COLO829 (cell line): Measurements from ENCODE around the gene PRELID3B.
"Not testable (repeated sequence)": the region's sequence is repeated elsewhere in the genome, so short reads cannot be mapped to it uniquely, and the experiment has no call there.

Source experiments
- DNase-seq: peaks from one replicate; pipeline ENCODE4 v3.0.0; 2012; ENCODE audit warnings: low spot score

Gene PRELID3B

DNA sequence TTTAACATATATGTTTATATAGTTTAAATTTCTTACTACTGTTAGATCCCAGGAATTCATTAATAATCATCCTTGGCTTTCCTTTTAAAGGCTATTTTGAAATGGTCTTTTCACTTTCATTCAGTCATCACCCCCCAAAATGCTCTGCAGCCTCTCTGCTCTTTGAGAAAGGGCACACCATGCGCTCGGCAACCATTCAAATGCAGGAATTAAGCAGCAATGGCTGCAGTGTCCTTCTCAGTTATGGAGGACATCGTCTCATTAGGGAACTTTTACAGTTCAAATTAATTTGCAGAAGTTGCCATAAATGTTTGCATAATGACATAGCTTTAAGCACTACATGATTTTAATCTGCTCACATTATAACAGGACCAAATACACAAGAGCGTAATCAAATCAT, 17.1 kb downstream of the PRELID3B start:
- no peak for DNase-seq

DNA sequence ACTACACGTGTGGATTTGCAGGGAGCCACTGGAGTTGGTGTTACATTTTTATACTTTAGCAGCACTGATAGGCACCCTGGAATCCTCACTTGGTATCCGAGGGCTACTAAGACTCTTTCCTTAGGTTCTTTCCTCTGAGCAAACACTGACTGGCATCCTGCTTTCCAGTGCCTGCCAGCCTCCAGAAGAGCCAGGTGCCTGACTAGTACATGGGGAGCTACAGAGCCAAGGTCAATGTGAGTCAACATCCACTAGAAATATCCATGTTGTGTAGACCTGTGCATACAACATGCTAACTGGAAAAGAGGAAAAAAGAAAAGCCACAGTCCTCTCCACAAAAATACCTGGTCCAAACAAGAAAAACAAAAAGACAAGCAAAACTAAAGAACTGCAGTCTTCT, 17.5 kb downstream of the PRELID3B start:
- no peak for DNase-seq

DNA sequence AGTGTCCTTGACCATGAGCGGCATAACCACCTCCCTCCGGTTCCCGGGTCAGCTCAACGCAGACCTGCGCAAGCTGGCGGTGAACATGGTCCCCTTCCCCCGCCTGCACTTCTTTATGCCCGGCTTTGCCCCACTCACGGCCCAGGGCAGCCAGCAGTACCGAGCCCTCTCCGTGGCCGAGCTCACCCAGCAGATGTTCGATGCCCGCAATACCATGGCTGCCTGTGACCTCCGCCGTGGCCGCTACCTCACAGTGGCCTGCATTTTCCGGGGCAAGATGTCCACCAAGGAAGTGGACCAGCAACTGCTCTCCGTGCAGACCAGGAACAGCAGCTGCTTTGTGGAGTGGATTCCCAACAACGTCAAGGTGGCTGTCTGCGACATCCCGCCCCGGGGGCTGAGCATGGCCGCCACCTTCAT, 18.5 kb downstream of the PRELID3B start:
- DNase-seq = no peak

DNA sequence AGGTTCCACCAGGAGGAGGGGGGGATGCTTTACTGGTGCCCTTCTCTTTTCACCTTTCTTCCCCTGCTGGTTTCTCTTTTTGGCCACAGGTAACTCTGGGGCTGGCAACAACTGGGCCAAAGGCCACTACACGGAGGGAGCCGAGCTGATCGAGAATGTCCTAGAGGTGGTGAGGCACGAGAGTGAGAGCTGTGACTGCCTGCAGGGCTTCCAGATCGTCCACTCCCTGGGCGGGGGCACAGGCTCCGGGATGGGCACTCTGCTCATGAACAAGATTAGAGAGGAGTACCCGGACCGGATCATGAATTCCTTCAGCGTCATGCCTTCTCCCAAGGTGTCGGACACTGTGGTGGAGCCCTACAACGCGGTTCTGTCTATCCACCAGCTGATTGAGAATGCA, 19.0 kb downstream of the PRELID3B start:
- DNase-seq = no peak

DNA sequence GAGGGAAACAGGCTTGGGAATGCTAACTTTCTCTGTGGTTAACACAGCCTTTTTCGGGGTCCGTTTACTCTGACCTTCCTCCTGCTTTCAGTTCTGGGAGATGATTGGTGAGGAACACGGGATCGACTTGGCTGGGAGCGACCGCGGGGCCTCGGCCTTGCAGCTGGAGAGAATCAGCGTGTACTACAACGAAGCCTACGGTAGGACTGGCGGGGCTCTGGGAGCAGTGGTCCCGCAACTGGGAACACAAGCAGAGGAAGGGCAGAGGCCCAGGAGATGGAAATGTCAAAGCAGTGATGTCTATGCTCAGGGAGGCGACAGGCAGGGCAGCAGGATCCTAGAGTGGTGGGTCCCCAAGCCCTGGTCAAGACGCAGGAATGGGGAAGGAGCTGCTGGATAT, 19.8 kb downstream of the PRELID3B start:
- no peak for DNase-seq

DNA sequence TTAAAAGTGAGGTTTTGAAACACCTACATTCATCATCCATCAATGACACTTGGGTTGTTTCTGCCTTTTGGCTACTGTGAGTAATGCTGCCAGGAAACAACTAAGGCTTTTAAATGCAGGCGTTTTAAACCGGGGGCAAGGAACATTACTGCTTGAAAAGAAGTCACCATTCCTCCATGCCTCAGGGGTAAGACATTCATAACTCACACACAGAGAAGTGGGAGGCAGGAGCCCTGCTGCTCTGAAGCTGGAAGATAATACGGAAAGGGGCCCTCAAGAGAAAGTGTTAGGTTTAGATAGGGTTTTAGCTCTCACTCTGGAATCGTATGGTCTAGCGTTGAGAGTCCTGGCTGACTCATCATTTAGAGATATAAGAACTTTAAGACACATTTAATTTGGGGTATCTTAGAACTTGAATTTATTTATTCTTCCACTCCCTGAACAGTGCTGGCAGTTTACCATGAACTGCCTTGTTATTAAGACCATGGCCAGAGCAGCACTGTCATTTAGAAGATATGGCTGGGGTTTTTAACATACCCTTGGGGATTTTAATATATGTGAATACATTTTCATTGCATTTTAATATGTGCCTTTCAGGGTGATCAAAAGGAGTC, 21.5 kb downstream of the PRELID3B start:
- peak; percentile 77 for DNase-seq

DNA sequence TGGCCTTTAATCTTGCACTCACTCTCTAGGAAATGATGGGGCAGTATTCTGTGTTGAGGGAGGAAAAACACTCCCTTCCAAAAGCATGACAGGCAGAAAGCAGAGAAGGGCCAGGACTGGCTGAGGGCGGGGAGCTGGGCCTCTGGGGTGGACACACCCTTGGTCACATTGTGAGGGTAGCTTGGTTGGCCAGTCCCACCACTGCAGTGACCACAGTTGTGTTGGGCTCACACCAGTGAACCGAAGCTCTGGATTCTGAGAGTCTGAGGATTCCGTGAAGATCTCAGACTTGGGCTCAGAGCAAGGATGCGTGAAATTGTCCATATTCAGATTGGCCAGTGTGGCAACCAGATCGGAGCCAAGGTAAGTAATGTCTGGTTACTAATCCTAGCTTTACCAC, 23.4 kb downstream of the PRELID3B start, which contains the start of gene TUBB1:
Gene TUBB1, plus strand, starts transcription at position 213 of the 400 bp plus-strand sequence. Its CDS starts 94 bp downstream, at position 307.
- DNase-seq = no peak

DNA sequence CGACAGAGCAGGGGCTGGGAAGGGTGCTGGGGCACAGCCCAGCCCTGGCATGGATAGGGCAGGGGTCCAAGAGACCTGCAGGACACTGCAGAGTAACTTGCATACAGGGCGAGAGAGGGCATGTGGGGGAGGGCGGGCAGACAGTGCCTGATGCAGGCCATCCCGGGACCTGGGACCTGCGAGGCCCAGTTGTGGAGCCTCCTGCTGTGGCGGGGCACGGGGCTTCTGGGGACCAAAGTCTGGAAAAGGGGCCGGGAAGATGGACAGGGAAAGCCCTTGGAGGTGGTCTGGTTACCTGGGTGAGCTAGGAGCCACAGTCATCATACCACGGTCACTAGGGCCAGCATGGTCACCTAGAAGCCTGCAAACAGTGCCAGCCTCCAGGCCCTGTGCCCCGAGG, 23.8 kb downstream of the PRELID3B start:
- no peak for DNase-seq

DNA sequence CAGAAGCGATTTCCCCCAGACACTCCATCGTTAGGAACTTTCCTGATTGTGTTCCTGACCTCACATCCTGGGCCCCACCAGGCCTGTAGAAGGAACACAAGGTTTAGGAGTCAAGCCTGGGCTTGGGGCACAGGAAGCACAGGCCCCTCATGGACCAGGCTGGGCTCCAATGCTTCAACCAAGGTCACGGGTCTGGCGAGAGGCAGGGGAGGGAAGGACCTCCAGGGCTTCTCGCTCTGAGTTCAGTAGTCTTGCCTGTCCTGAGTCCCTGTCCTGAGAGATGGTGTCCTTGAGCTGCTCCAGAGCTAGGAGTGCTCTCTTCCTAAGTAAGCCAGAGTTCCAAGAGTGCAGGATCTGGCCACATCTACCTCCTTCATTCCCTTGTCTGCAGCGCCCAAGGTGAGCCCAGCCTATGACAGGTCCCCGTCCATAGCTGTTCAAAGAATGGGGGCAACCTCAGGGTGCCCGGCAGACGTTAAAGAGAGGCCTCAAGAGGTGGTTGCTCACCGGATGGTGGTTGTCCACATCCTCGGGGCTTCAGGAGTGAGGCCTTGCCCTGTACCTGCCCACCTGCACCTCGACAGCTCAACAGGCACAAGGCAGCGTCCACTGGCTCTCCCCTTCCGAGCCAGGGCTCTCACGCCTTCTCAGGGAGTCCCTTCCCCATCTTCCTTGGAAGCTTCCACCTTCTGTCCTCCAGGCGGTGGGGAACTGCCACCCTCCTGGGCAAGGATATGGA, 24.9 kb downstream of the PRELID3B start:
- no peak for DNase-seq

DNA sequence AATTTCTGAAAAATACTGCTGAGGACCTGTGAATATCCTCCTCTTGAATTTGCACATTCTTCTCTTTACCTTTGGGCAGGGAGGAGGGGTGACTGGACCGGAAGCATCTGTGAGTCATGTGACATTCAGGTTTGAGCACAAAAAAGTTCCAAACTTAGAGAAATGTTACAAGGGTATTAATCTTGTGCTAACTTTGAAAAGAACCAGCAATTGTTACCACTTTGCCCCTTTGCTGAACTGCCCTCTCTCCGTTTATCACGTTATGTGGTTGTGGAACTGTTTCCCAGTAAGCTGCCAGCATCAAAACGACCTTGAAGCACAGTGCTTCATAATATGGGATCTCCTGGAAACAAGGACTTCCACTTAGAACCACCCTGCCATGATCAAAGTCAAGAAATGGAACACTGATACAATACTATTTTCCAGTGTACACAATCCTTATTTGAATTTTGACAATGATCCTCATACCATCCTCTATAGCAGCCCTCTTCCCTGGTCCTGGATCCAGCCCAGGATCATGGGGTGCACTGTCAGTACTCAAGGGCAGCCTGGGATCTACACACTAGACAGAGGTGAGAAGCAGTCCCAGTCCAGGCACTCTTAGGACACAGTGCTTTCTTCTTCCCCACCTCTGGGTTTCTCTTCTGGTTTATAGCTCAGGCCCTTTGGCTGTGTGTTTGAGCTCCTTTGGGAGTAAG, 25.6 kb downstream of the PRELID3B start:
- no peak for DNase-seq

DNA sequence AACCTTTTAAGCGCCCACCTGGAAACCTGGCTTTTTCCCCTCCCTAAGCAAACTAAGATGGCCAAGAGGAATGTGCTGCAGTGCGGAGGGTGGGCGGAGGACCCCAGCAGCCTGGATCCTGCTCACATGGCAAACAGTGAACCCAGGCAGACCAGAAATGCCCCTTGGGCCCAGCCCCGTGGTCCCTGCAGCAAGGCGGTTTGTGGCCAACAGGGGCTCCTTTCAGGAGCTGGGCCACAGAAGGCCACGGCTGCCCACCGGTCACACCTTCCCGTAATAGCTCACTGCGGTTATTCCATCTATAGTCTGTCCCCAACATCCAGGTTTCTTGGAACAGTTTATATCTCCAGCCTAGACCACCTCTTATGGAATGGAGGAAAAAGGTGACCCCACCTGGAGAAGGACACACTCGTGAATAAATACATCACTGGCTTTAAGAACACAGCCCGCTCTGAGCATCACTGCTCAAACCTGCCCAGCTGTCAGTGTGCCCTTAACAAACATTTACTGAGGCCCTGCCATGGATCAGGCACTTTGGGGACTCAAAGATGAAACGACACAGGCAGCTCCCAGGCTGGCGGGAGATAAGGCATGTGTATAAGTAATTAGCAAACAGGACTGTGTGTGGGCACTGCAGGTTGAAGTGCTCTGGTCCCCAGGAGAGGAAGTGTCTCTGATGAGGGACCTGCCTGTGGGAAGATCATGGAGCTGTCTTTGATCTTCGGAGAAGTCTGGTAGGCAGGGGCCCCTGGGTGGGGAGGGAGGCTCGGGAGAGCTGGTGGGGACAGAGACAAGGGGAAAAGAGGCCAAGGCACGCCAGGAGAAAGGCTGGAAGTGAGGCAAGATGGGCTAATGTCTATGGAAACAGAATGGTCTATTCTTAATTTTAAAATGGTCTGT, 26.5 kb downstream of the PRELID3B start:
- DNase-seq = no peak

DNA sequence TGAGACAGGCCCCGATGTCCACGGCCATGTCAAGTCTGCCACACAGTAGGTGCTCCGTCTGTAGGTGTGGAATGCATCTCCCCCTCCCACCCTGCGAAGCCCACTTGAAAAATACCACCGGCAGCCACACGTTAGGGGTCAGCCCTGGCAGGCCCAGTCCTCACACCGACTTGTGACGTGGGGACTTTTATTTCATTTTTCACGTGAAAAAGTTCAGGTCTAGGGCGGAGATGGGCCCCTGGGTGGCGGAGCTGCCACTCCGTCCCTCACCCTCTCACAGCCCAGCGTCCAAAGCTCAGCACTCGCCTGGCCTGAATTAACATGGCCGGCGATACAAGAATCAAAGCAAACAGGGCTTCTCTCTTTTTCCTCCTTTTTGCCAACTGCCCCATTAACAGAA, 27.2 kb downstream of the PRELID3B start:
- no peak for DNase-seq

DNA sequence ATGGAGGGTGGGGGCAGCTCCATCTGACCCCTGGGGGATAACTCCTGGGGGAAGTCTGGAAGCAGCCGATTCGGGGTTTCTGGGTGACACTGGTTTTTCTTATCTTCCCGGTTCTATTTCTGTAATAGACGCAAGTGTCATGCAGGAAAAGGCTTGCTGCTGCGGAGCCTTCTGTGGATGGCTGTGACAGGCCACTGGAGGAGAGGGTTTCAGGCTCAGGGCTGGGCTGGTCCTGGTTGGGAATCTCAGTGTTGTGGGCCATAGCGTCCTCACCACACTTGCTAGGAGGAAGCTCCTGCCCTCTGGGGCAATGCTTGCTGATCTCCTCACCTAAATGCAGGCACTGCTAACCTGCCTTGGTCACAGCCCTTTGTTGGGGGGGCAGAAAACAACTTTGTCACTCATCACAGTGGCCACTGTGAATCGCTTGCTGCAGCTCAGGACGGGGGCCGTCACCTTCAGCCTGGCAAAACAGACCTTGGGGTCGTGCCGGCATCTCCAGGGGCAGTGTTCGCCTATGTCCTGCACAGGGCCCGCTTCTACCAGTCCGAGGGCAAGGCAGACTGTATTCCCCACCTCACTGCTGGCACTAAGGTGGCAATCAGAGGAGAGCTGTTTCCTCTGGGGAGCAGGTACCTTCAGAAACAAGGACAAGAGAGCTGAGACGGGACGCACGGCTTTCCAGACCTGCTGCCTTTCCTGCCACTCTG, 27.8 kb downstream of the PRELID3B start:
- DNase-seq = no peak

DNA sequence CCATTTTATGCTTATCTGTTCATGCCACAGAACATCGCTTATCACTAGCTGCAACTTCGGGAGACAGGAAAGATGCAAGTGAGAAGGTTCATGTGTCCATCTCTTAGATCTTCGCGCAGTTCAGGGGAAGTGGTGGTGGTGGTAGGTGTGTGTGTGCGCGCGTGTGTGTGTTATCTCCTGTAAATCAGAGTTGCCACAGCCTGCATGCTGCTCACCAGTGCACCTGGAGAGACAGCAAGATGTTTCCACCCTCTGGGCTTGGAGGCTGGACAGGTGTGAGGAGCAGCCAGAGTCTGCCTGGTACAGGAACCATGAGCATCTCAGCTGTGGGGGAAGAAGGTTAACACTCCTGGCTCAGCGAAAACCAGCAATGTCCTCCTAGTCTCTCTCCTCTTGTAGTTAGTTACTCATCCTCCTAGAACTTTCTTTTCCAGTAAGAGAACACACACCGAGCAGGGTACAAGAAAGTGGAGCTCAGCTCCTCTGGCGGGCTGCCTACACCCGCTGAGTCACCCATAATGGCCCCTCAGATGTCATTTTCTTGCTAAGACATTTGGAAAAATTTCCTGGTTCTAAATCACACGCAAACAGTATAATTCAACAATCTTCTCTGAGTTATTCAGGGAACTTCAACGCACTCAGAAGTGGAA, 28.5 kb downstream of the PRELID3B start:
- no peak for DNase-seq

DNA sequence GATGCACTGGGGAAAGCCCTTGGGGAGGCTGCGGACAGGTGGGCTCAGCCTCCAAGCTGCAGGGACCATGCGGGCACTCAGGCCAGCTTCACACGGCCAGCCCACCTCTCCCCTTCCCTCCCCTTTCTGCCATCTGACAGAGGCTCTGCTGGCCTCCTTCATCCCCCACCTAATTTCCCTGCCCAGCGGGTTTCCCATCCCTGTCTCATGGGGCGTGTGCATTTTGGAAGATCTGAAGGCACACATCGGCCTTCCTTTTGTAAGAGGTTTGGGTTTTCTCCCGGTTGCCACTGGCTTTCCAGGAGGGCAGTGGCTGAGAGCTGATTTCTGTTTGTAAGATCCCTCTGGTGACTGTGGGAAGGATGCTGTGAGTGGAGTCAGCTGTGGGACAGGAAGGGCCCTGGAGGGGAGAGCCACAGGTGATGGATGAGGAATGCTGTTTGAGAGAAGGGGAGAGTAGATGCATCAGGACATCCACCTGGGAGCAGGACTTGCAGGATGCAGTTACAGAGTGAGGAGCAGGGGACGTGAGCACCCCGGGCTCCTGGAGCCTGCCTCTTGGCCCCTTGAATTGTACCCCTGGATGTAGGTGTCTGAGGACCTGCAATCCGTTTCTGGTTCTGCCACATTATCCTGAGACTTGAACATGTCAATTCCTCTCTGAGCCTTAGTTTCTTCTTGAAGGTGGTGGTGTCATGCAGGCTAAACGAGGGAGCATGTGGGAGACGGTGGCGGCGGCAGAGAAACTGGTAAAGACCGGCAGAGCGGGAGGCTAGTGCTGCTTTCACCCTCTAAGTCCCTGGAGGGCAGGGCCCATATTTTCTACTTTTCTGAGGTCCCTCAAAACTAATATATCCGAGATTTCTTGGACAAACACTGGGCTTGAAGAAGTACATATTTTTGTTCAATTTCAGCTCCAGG, 29.3 kb downstream of the PRELID3B start:
- DNase-seq = no peak

DNA sequence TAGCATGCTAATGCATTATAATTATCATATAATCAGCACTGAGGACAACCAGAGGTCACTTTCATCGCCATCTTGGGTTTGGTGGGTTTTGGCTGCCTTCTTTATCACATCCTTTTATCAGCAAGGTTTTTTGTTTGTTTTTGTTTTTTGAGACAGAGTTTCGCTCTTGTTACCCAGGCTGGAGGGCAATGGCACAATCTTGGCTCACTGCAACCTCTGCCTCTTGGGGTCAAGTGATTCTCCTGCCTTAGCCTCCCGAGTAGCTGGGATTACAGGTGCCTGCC, 30.8 kb downstream of the PRELID3B start:
- DNase-seq = not testable (repeated sequence)

DNA sequence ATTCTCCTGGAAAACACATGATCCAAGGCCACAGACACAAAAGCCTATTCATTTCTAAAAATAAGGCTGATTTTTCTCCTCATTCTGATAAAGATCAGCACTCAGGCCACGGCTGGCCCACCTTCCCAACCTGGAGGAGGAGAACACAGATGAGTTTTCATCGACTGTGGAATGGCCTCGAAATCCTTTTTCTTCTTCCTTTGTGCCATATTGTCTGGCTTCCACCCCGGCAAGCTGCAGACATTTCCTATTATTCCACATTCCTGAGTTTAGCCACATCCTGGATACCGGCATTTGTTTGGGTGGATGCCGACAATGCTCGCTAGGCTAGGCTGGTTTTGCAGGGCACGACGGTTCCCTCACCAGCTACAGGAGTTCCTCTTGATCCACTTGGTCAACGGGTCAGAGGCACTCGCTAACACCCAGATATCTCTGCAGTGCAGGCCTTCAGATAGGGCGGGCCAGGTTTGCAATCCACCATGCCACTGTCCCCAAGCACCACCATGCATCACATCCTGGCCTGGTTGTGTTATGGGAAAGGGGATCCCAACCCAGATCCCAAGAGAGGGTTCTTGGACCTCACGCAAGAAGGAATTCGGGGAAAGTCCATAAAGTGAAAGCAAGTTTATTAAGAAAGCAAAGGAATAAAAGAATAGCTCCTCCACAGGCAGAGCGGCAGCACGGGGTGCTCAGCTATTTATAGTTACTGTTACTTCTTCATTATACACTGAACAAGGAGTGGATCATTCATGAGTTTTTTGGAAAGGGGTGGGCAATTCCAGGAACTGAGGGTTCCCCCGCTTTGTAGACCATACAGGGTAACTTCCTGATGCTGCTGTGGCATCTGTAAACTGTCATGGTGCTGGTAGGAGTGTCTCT, 31.4 kb downstream of the PRELID3B start:
- DNase-seq = peak; percentile 89

DNA sequence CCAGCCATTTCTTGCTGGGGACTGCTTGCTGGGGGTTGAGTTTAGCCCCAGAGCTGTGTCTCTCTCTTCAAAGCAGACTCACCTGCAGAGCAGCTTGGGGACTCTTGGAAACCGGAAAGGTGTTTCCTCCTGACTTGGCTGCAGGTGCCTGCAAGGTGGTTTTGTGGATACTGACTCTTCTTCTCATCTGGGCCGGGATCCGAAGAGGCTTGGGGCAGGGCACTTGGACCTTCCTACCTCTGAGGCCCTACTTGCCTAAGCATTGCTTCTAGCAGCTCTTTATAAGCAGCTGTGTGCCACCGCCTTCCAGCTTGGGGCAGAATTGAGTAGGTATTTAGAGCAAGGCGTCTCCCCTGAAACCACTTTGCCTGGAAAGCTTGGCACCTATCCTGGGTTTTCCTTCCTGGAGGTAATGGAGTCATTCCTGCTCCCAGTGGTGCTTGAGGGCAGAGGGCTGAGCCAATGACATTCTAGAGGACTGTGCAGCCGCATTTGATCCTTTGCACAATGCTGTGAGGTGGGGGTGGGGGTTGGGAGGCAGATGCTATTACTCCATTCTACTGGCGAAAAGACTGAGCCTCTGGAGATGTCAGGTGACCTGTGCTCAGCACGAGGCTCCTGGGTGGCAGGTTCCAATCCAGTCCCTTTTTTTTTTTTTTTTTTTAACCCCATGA, 32.1 kb downstream of the PRELID3B start:
- DNase-seq = no peak
